ENCODE data around the gene SRC. TPM values are rescaled to one million over a fixed set of nuclear protein-coding genes. Genes with fewer than 3 reads are reported as not detected.

The SRC gene
- total RNA-seq, 4 donors from 2014 or later = 21.8 to 30.9 (median 25.1) TPM

- H3K4me3 ChIP-seq (ENCODE audit: low read depth, poor library complexity, severe bottlenecking) = no peak overlapping the region
- TF ChIP-seq POLR2A (IDR thresholded peaks at IDR 0.05) (no peak), CTCF (IDR thresholded peaks at IDR 0.05) (no peak)
- no peak for DNase-seq (ENCODE audit: low spot score in 2 of 2)
- intact Hi-C loops (cut with DNase I; ENCODE audit: low total_unique reads) = no loop called here
- 84 to 86% methylated on average over 5 of the region's 5 CpGs for WGBS, 2 donors
Measured at GRCh38 chr20:37359836-37360235, 13.9 kb downstream of the SRC start.

GRCh38 chr20:37360391-37361115, 14.6 kb downstream of the SRC start:
- WGBS, 2 donors = 93 to 95% methylated on average over 6 of the region's 6 CpGs
- no peak for DNase-seq (ENCODE audit: low spot score in 2 of 2)
- no peak overlapping the region for H3K4me3 ChIP-seq (ENCODE audit: low read depth, poor library complexity, severe bottlenecking)
- intact Hi-C loops (cut with DNase I; ENCODE audit: low total_unique reads) = no loop called here
- TF ChIP-seq POLR2A (IDR thresholded peaks at IDR 0.05) (no peak), CTCF (IDR thresholded peaks at IDR 0.05) (no peak)

GRCh38 chr20:37361336-37361735, 15.4 kb downstream of the SRC start:
- DNase-seq (ENCODE audit: low spot score in 2 of 2) = no peak
- intact Hi-C loops (cut with DNase I; ENCODE audit: low total_unique reads) = no loop called here
- 77 to 100% methylated on average over 1 to 8 of the region's 8 CpGs for WGBS, 2 donors

GRCh38 chr20:37362231-37362792, 16.4 kb downstream of the SRC start:
- 82 to 96% methylated on average over 6 to 10 of the region's 10 CpGs for WGBS, 2 donors
- intact Hi-C loops (cut with DNase I; ENCODE audit: low total_unique reads) = no loop called here
- no peak overlapping the region for H3K4me3 ChIP-seq (ENCODE audit: low read depth, poor library complexity, severe bottlenecking)
- DNase-seq (ENCODE audit: low spot score in 2 of 2) = no peak
- TF ChIP-seq CTCF (IDR thresholded peaks at IDR 0.05) = no peak
- no peak for TF ChIP-seq POLR2A (IDR thresholded peaks at IDR 0.05)

More at GRCh38 chr20:37361336-37361735, 15.4 kb downstream of the SRC start:
- TF ChIP-seq CTCF (IDR thresholded peaks at IDR 0.05) (no peak), POLR2A (IDR thresholded peaks at IDR 0.05) (no peak)
- H3K4me3 ChIP-seq (ENCODE audit: low read depth, poor library complexity, severe bottlenecking) = no peak overlapping the region

GRCh38 chr20:37362821-37363220, 16.9 kb downstream of the SRC start:
- DNase-seq (ENCODE audit: low spot score in 2 of 2) = no peak
- TF ChIP-seq POLR2A (IDR thresholded peaks at IDR 0.05) (no peak), CTCF (IDR thresholded peaks at IDR 0.05) (no peak)
- 93 to 98% methylated on average over 9 of the region's 9 CpGs for WGBS, 2 donors
- H3K4me3 ChIP-seq (ENCODE audit: low read depth, poor library complexity, severe bottlenecking) = no peak overlapping the region
- intact Hi-C loops (cut with DNase I; ENCODE audit: low total_unique reads) = no loop called here

All from lower leg skin (tissue), 4 donors.